HepG2 (cell line): ENCODE data around the gene PLXNB2. TPM values are rescaled to one million over a fixed set of nuclear protein-coding genes. Genes with fewer than 3 reads are reported as not detected.

Source experiments
- ARHGAP35 ChIP-seq: sonication (generic); formaldehyde crosslinking; IDR thresholded peaks from 2 replicates; pipeline ENCODE4 v1.9.0; 2022; ENCODE audit warnings: mild to moderate bottlenecking, inconsistent platforms, moderate library complexity, missing genetic modification reagents, borderline replicate concordance
- CENPX ChIP-seq: sonication (generic); formaldehyde crosslinking; IDR thresholded peaks from 2 replicates; pipeline ENCODE4 v1.9.0; 2021; ENCODE audit warnings: mild to moderate bottlenecking, missing genetic modification reagents, moderate library complexity
- CHD4 ChIP-seq: fragments of 200-600 bp; sonication (generic); IDR thresholded peaks from 2 replicates; pipeline ENCODE4 v1.7.0; 2017; ENCODE audit warnings: mild to moderate bottlenecking, low read length, borderline replicate concordance
- KDM1A ChIP-seq: IDR thresholded peaks from 2 replicates; pipeline ENCODE4 v1.6.1; 2016; ENCODE audit warnings: missing compliant biosample characterization
- MEF2D ChIP-seq: sonication (generic); formaldehyde crosslinking; IDR thresholded peaks from 2 replicates; pipeline ENCODE4 v1.5.1; 2020; ENCODE audit warnings: mild to moderate bottlenecking, missing genetic modification reagents
- MEIS1 ChIP-seq: sonication (generic); formaldehyde crosslinking; IDR thresholded peaks from 2 replicates; pipeline ENCODE4 v1.9.0; 2021; ENCODE audit warnings: mild to moderate bottlenecking, missing genetic modification reagents, moderate library complexity, borderline replicate concordance
- MTF1 ChIP-seq: sonication (generic); formaldehyde crosslinking; IDR thresholded peaks from 2 replicates; pipeline ENCODE4 v1.5.0; 2020; ENCODE audit warnings: missing genetic modification reagents
- SNAPC2 ChIP-seq: sonication (generic); formaldehyde crosslinking; IDR thresholded peaks from 2 replicates; pipeline ENCODE4 v1.8.1; 2022; ENCODE audit warnings: mild to moderate bottlenecking, missing genetic modification reagents
- ZBTB21 ChIP-seq: sonication (generic); formaldehyde crosslinking; IDR thresholded peaks from 2 replicates; pipeline ENCODE4 v1.4.0; 2020; ENCODE audit warnings: missing genetic modification reagents
- ZFP36 ChIP-seq: fragments of 150-350 bp; IDR thresholded peaks from 2 replicates; pipeline ENCODE4 v1.6.1; 2018; ENCODE audit warnings: borderline replicate concordance, low read length, low read depth; ENCODE audit not compliant: partially characterized antibody
- ZNF260 ChIP-seq: sonication (generic); formaldehyde crosslinking; IDR thresholded peaks from 2 replicates; pipeline ENCODE4 v1.4.0; 2020; ENCODE audit warnings: missing genetic modification reagents, low read depth, mild to moderate bottlenecking, borderline replicate concordance
- ZNF282 ChIP-seq: fragments of 450-650 bp; IDR thresholded peaks from 2 replicates; pipeline ENCODE4 v1.6.1; 2018; ENCODE audit not compliant: partially characterized antibody
- ZNF333 ChIP-seq: sonication (generic); formaldehyde crosslinking; IDR thresholded peaks from 2 replicates; pipeline ENCODE4 v1.4.0; 2020; ENCODE audit warnings: mild to moderate bottlenecking, missing genetic modification reagents, borderline replicate concordance
- ZNF501 ChIP-seq: sonication (generic); formaldehyde crosslinking; IDR thresholded peaks from 2 replicates; pipeline ENCODE4 v1.5.1; 2020; ENCODE audit warnings: mild to moderate bottlenecking, moderate library complexity, missing genetic modification reagents
- ZNF766 ChIP-seq: sonication (generic); formaldehyde crosslinking; IDR thresholded peaks from 2 replicates; pipeline ENCODE4 v1.5.0; 2020; ENCODE audit warnings: missing genetic modification reagents, borderline replicate concordance
- polyA plus RNA-seq, 8 experiments: library from polyadenylated mRNA; depleted of rRNA in 3 of 8; stranded (reverse) in 7 of 8; unstranded in 1 of 8; fragments of >200 nt; fragmentation: Illumina TruSeq in 4 of 8; extraction: Trizol in 4 of 8; gene quantifications; 2 replicates each; pipeline versions ENCODE4 v1.2.1 to v1.2.3, GENCODE V29; 2011 to 2016; ENCODE audit warnings: low read depth in 4 of 8, missing spikeins in 1 of 8, mixed read lengths in 1 of 8; ENCODE audit not compliant: insufficient read depth in 1 of 8
- total RNA-seq, 5 experiments: library from RNA; depleted of rRNA; stranded (reverse); fragments of >200 nt; fragmentation: Illumina TruSeq; extraction: Trizol; gene quantifications; 2 replicates each; pipeline ENCODE4 v1.2.3, GENCODE V29; 2016; ENCODE audit warnings: low read depth in 1 of 5
- TF ChIP-seq, protein P1 (sequence below): sonication (generic); formaldehyde crosslinking; IDR thresholded peaks from 2 replicates; pipeline ENCODE4 v1.4.0; 2020; ENCODE audit warnings: mild to moderate bottlenecking, missing genetic modification reagents
- TF ChIP-seq, protein P2 (sequence below): sonication (generic); formaldehyde crosslinking; IDR thresholded peaks from 2 replicates; pipeline ENCODE4 v1.4.0; 2020; ENCODE audit warnings: missing genetic modification reagents
- TF ChIP-seq, protein P3 (sequence below), 2 experiments: sonication (generic) in 1 of 2; formaldehyde crosslinking in 1 of 2; IDR thresholded peaks; 2 replicates each; pipeline versions ENCODE4 v1.4.0 to v1.6.1; 2018 to 2020; ENCODE audit warnings: missing genetic modification reagents in 2 of 2, borderline replicate concordance in 1 of 2, low read depth in 1 of 2, mild to moderate bottlenecking in 1 of 2, missing biosample characterization in 1 of 2
- TF ChIP-seq, protein P4 (sequence below): sonication (generic); formaldehyde crosslinking; IDR thresholded peaks from 2 replicates; pipeline ENCODE4 v1.5.1; 2020; ENCODE audit warnings: mild to moderate bottlenecking, moderate library complexity, missing genetic modification reagents

PLXNB2 gene
- total and polyA plus RNA-seq, 2 of the 13 experiments (the other 11 are each of a cell fraction or from before 2014, with no cell fraction given), result 32.6 to 68.9 TPM

DNA sequence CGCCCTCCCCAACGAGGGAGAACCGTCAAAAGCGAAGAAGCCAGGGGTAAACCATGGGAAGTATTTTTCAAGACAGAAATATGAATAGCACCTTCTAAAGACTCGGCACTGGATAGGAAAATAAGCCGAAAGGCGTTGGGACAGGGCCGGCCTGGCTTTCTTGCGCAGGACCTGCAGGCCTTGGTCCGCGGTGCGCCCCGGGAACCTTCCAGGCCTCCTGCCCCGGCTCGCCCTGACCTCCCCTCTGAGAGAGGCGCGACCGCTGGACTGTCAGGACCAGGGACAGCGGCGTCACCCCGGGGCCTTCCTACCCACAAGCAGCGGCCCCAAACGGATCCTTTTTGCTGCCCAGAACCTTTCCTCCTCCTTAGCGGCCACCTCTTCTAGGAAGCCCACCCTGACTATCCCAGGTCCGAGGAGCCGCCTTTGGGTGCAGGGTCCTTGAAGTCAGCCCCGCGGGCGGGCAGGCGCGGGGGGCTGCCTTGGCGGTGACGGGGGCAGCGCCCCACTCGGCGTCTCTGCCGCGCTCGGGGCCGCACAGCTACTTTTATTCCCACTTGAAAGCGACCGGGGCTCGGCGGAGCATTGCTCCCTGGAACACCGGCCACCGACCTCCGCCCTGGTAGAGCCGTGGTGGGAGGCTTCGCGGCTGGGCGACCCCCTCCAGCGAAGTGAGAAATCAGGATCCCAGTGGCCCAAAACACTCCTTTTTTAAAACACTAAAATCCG is 36.6 kb downstream of the PLXNB2 start (continued):
- TF ChIP-seq, protein P1, sequence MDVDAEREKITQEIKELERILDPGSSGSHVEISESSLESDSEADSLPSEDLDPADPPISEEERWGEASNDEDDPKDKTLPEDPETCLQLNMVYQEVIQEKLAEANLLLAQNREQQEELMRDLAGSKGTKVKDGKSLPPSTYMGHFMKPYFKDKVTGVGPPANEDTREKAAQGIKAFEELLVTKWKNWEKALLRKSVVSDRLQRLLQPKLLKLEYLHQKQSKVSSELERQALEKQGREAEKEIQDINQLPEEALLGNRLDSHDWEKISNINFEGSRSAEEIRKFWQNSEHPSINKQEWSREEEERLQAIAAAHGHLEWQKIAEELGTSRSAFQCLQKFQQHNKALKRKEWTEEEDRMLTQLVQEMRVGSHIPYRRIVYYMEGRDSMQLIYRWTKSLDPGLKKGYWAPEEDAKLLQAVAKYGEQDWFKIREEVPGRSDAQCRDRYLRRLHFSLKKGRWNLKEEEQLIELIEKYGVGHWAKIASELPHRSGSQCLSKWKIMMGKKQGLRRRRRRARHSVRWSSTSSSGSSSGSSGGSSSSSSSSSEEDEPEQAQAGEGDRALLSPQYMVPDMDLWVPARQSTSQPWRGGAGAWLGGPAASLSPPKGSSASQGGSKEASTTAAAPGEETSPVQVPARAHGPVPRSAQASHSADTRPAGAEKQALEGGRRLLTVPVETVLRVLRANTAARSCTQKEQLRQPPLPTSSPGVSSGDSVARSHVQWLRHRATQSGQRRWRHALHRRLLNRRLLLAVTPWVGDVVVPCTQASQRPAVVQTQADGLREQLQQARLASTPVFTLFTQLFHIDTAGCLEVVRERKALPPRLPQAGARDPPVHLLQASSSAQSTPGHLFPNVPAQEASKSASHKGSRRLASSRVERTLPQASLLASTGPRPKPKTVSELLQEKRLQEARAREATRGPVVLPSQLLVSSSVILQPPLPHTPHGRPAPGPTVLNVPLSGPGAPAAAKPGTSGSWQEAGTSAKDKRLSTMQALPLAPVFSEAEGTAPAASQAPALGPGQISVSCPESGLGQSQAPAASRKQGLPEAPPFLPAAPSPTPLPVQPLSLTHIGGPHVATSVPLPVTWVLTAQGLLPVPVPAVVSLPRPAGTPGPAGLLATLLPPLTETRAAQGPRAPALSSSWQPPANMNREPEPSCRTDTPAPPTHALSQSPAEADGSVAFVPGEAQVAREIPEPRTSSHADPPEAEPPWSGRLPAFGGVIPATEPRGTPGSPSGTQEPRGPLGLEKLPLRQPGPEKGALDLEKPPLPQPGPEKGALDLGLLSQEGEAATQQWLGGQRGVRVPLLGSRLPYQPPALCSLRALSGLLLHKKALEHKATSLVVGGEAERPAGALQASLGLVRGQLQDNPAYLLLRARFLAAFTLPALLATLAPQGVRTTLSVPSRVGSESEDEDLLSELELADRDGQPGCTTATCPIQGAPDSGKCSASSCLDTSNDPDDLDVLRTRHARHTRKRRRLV (CRISPR knock-in tag), result 0 out of 2 replicates have a peak, but pooled peaks have one; percentile 51
- TF ChIP-seq ZNF766 (CRISPR knock-in tag) (peak; percentile 51; the same call in 1 of the 2 replicates), SNAPC2 (CRISPR knock-in tag) (peak; percentile 46; the same call in 1 of the 2 replicates), MEF2D (peak; percentile 75), MEIS1 (CRISPR knock-in tag) (no peak), ZNF501 (CRISPR knock-in tag) (peak; percentile 51), ZBTB21 (CRISPR knock-in tag) (peak; percentile 30; the same call in 1 of the 2 replicates), CENPX (CRISPR knock-in tag) (no peak), ZNF282 (no peak), ZFP36 (no peak), CHD4 (no peak), ZNF333 (CRISPR knock-in tag) (peak; percentile 86; the same call in 1 of the 2 replicates), ARHGAP35 (CRISPR knock-in tag) (no peak), KDM1A (no peak), MTF1 (peak; percentile 61; the same call in 1 of the 2 replicates), ZNF260 (CRISPR knock-in tag) (no peak)
- TF ChIP-seq, protein P2, sequence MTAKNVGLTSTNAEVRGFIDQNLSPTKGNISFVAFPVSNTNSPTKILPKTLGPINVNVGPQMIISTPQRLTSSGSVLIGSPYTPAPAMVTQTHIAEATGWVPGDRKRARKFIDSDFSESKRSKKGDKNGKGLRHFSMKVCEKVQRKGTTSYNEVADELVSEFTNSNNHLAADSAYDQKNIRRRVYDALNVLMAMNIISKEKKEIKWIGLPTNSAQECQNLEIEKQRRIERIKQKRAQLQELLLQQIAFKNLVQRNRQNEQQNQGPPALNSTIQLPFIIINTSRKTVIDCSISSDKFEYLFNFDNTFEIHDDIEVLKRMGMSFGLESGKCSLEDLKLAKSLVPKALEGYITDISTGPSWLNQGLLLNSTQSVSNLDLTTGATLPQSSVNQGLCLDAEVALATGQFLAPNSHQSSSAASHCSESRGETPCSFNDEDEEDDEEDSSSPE (CRISPR knock-in tag), result 0 out of 2 replicates have a peak, but pooled peaks have one; percentile 32
- TF ChIP-seq, protein P3, sequence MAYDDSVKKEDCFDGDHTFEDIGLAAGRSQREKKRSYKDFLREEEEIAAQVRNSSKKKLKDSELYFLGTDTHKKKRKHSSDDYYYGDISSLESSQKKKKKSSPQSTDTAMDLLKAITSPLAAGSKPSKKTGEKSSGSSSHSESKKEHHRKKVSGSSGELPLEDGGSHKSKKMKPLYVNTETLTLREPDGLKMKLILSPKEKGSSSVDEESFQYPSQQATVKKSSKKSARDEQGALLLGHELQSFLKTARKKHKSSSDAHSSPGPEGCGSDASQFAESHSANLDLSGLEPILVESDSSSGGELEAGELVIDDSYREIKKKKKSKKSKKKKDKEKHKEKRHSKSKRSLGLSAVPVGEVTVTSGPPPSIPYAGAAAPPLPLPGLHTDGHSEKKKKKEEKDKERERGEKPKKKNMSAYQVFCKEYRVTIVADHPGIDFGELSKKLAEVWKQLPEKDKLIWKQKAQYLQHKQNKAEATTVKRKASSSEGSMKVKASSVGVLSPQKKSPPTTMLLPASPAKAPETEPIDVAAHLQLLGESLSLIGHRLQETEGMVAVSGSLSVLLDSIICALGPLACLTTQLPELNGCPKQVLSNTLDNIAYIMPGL (CRISPR knock-in tag; IDR thresholded peaks at IDR 0.05; ENCODE audit: borderline replicate concordance in 1 of 2, low read depth in 1 of 2), result peak; percentile 26 to 67; a peak in 2 of 4 replicates
- TF ChIP-seq, protein P4, sequence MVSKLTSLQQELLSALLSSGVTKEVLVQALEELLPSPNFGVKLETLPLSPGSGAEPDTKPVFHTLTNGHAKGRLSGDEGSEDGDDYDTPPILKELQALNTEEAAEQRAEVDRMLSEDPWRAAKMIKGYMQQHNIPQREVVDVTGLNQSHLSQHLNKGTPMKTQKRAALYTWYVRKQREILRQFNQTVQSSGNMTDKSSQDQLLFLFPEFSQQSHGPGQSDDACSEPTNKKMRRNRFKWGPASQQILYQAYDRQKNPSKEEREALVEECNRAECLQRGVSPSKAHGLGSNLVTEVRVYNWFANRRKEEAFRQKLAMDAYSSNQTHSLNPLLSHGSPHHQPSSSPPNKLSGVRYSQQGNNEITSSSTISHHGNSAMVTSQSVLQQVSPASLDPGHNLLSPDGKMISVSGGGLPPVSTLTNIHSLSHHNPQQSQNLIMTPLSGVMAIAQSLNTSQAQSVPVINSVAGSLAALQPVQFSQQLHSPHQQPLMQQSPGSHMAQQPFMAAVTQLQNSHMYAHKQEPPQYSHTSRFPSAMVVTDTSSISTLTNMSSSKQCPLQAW (CRISPR knock-in tag), result peak; percentile 44; the same call in 1 of the 2 replicates
